ENCODE results near the gene SCGB3A2.

SCGB3A2 gene

DNA sequence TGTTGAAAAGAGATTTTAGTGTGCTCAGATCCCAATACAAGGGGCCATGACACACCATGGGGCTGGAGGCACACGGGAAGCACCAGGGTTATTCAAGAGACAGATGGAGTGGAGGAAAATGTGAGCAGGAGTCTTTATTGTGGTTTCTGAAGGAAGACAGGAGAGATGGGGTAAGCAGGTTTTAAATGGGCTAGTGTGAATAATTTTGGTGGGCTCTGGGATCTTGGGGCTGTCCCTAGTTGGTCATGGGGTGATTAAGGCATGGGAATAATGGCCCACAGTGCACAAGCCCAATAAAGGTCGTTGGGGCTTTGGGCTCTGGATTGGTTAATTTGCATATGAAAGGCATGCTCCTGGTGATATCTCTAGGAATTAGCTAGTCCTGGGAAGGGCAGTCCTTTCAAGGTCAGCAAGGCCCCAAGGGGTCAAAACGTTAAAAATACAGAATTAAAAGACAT lies 3.6 kb upstream of the SCGB3A2 start:
- Histone ChIP-seq H2BK5ac (ENCODE audit: low read length) (peak overlapping the region; percentile 85), H3K27ac (ENCODE audit: low read depth, low read length) (peak overlapping the region; percentile 41), H3K4me1 (ENCODE audit: control insufficient read depth, low read depth, low read length) (peaks cover 3% of the 10 kb centered on the region), H3K36me3 (ENCODE audit: control insufficient read depth, insufficient read depth, low read length) (no peaks in the 10 kb centered on the region), H3K79me2 (ENCODE audit: control insufficient read depth, insufficient read depth, low read length) (peaks cover 16% of the 10 kb centered on the region), H3K79me1 (ENCODE audit: low read length) (no peaks in the 10 kb centered on the region), H3K4ac (ENCODE audit: low read depth, low read length) (peak overlapping the region; percentile 62), H2BK15ac (replicated peaks; ENCODE audit: low read depth) (peak overlapping the region; percentile 87), H3K27me3 (ENCODE audit: insufficient read depth, low read length, poor library complexity) (no peaks in the 10 kb centered on the region), H3K23ac (ENCODE audit: low read length) (no peak overlapping the region), H4K8ac (ENCODE audit: low read depth, low read length) (no peak overlapping the region), H4K5ac (ENCODE audit: low read length) (no peak overlapping the region), H2AK5ac (ENCODE audit: low read length) (no peak overlapping the region), H3K56ac (ENCODE audit: low read length) (peak overlapping the region; percentile 1), H3K9ac (ENCODE audit: low read length) (peak overlapping the region; percentile 29), H3K18ac (ENCODE audit: low read length) (peak overlapping the region; percentile 94), H3K4me2 (ENCODE audit: low read length) (no peak overlapping the region), H2BK120ac (ENCODE audit: low read depth, low read length) (peak overlapping the region; percentile 100), H3K4me3 (ENCODE audit: low read length) (no peak overlapping the region)
- peak; percentile 86 for DNase-seq
- no CpG with 5 or more reads among the region's 3 CpGs for WGBS (ENCODE audit: extremely low coverage, insufficient coverage, low lambda C conversion rate)

DNA sequence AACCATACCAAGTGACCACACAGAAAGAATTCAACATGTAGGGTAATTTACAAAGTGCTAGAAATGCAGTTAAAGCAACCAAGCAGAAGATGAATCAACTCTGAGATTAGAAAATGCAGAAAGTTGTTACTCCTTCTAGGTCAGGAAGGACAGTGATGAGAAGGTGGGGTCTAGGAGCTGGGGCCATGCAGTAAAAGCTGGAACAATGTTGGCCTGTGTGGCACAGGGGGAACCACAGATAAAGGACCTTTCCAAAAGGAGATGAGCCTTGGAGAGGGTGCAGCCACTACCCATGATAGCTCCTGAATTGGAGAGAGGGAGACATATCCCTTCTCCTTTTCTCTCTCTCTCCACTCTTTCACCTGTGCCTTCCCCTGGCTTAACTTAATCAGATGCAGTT lies 2.4 kb upstream of the SCGB3A2 start:
- H2BK5ac ChIP-seq (ENCODE audit: low read length) = no peak overlapping the region
- H4K5ac ChIP-seq (ENCODE audit: low read length) = no peak overlapping the region
- no peaks in the 10 kb centered on the region for H3K27me3 ChIP-seq (ENCODE audit: insufficient read depth, low read length, poor library complexity)
- H3K27ac ChIP-seq (ENCODE audit: low read depth, low read length) = no peak overlapping the region
- no peak overlapping the region for H3K18ac ChIP-seq (ENCODE audit: low read length)
- no peak overlapping the region for H3K56ac ChIP-seq (ENCODE audit: low read length)
- H3K4me1 ChIP-seq (ENCODE audit: control insufficient read depth, low read depth, low read length) = peaks cover 3% of the 10 kb centered on the region
- no peaks in the 10 kb centered on the region for H3K36me3 ChIP-seq (ENCODE audit: control insufficient read depth, insufficient read depth, low read length)
- no peak overlapping the region for H3K4me2 ChIP-seq (ENCODE audit: low read length)
- H3K23ac ChIP-seq (ENCODE audit: low read length) = peak overlapping the region; percentile 0
- no peaks in the 10 kb centered on the region for H3K79me1 ChIP-seq (ENCODE audit: low read length)
- peaks cover 16% of the 10 kb centered on the region for H3K79me2 ChIP-seq (ENCODE audit: control insufficient read depth, insufficient read depth, low read length)
- no peak overlapping the region for H4K8ac ChIP-seq (ENCODE audit: low read depth, low read length)
- no peak for DNase-seq
- no peak overlapping the region for H2BK15ac ChIP-seq (replicated peaks; ENCODE audit: low read depth)
- no peak overlapping the region for H2AK5ac ChIP-seq (ENCODE audit: low read length)
- no peak overlapping the region for H3K4me3 ChIP-seq (ENCODE audit: low read length)
- no peak overlapping the region for H2BK120ac ChIP-seq (ENCODE audit: low read depth, low read length)
- H3K4ac ChIP-seq (ENCODE audit: low read depth, low read length) = no peak overlapping the region
- H3K9ac ChIP-seq (ENCODE audit: low read length) = no peak overlapping the region

DNA sequence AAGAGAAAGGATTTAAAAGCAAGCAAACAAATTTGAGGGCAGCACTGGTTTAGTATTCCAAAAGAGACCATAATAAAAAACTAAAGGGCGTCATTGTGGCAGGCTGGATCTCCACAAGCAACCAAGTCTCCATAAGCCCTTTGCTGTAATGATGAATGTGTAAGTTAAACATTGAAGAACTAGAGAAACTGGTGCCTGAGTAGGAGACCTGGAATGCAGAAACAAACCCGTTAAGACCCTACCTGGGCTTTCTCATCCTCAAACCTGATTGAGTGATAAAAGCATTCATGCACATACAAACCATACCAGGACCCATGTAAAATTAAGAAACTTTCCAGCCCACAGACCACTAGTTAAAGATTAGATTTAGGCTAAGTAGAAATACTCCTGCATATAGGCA lies 1.9 kb upstream of the SCGB3A2 start:
- no peak overlapping the region for H4K8ac ChIP-seq (ENCODE audit: low read depth, low read length)
- no peak overlapping the region for H3K4me3 ChIP-seq (ENCODE audit: low read length)
- no peak overlapping the region for H3K18ac ChIP-seq (ENCODE audit: low read length)
- DNase-seq = no peak
- no peak overlapping the region for H4K5ac ChIP-seq (ENCODE audit: low read length)
- H3K27ac ChIP-seq (ENCODE audit: low read depth, low read length) = no peak overlapping the region
- no peak overlapping the region for H3K4me2 ChIP-seq (ENCODE audit: low read length)
- no peak overlapping the region for H2BK15ac ChIP-seq (replicated peaks; ENCODE audit: low read depth)
- H3K79me1 ChIP-seq (ENCODE audit: low read length) = no peaks in the 10 kb centered on the region
- H3K56ac ChIP-seq (ENCODE audit: low read length) = no peak overlapping the region
- H3K23ac ChIP-seq (ENCODE audit: low read length) = no peak overlapping the region
- no peaks in the 10 kb centered on the region for H3K36me3 ChIP-seq (ENCODE audit: control insufficient read depth, insufficient read depth, low read length)
- no peak overlapping the region for H3K9ac ChIP-seq (ENCODE audit: low read length)
- H2BK5ac ChIP-seq (ENCODE audit: low read length) = no peak overlapping the region
- H3K79me2 ChIP-seq (ENCODE audit: control insufficient read depth, insufficient read depth, low read length) = peaks cover 15% of the 10 kb centered on the region
- H2AK5ac ChIP-seq (ENCODE audit: low read length) = no peak overlapping the region
- no peak overlapping the region for H3K4ac ChIP-seq (ENCODE audit: low read depth, low read length)
- WGBS (ENCODE audit: extremely low coverage, insufficient coverage, low lambda C conversion rate) = no CpG with 5 or more reads among the region's 2 CpGs
- H3K4me1 ChIP-seq (ENCODE audit: control insufficient read depth, low read depth, low read length) = peaks cover 3% of the 10 kb centered on the region
- H2BK120ac ChIP-seq (ENCODE audit: low read depth, low read length) = no peak overlapping the region
- H3K27me3 ChIP-seq (ENCODE audit: insufficient read depth, low read length, poor library complexity) = no peaks in the 10 kb centered on the region

DNA sequence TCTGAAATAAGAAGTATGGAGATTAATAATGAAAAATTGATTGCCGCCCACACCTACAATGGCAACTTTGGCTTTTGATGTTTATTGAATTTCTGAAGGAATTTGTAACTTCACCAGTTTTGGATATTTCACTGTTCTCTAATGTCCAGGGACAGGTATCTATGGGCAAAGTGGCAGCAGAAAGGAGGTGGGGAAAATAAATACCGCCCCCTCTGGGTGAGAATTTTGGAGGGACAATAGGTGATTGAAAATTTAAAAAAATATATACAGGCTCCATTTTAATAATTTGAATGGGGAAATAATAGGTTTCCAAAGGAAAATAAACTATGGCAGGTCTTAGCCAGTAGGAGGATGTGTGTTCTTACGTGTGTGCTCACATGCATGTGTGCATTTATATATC lies 1.3 kb downstream of the SCGB3A2 start:
- Histone ChIP-seq H3K18ac (ENCODE audit: low read length) (no peak overlapping the region), H3K4me2 (ENCODE audit: low read length) (no peak overlapping the region), H3K27me3 (ENCODE audit: insufficient read depth, low read length, poor library complexity) (no peaks in the 10 kb centered on the region), H2AK5ac (ENCODE audit: low read length) (no peak overlapping the region), H4K8ac (ENCODE audit: low read depth, low read length) (no peak overlapping the region), H2BK15ac (replicated peaks; ENCODE audit: low read depth) (no peak overlapping the region), H4K5ac (ENCODE audit: low read length) (no peak overlapping the region), H3K36me3 (ENCODE audit: control insufficient read depth, insufficient read depth, low read length) (no peaks in the 10 kb centered on the region), H2BK120ac (ENCODE audit: low read depth, low read length) (no peak overlapping the region), H3K4me3 (ENCODE audit: low read length) (no peak overlapping the region), H3K79me1 (ENCODE audit: low read length) (no peaks in the 10 kb centered on the region), H3K27ac (ENCODE audit: low read depth, low read length) (no peak overlapping the region), H3K56ac (ENCODE audit: low read length) (no peak overlapping the region), H2BK5ac (ENCODE audit: low read length) (no peak overlapping the region), H3K4ac (ENCODE audit: low read depth, low read length) (no peak overlapping the region), H3K9ac (ENCODE audit: low read length) (no peak overlapping the region), H3K23ac (ENCODE audit: low read length) (no peak overlapping the region), H3K79me2 (ENCODE audit: control insufficient read depth, insufficient read depth, low read length) (no peaks in the 10 kb centered on the region), H3K4me1 (ENCODE audit: control insufficient read depth, low read depth, low read length) (peaks cover 4% of the 10 kb centered on the region)
- WGBS (ENCODE audit: extremely low coverage, insufficient coverage, low lambda C conversion rate) = no CpG with 5 or more reads among the region's 3 CpGs
- no peak for DNase-seq

DNA sequence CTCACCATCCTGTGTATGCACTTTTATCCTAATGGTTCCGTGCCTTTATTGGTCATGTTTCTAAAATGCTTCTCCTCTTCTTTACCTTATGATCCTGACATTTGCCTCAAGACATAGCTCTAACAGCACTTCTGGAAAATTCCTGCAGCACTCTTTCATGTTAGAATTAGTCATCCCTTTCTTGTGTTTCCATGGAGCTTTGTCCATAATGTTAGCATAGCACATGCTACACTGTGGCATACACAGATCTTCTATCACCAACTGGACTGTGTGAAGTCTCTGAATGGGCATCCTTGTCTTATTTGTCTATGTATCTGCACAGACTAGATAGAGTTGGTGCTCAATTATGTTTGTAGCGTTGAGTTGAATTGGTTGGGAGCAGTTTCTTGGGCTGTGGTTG lies 2.0 kb downstream of the SCGB3A2 start:
- Histone ChIP-seq H3K56ac (ENCODE audit: low read length) (no peak overlapping the region), H3K4me2 (ENCODE audit: low read length) (no peak overlapping the region), H3K18ac (ENCODE audit: low read length) (no peak overlapping the region), H3K23ac (ENCODE audit: low read length) (no peak overlapping the region), H4K5ac (ENCODE audit: low read length) (no peak overlapping the region), H3K4me1 (ENCODE audit: control insufficient read depth, low read depth, low read length) (peaks cover 2% of the 10 kb centered on the region), H3K79me2 (ENCODE audit: control insufficient read depth, insufficient read depth, low read length) (no peaks in the 10 kb centered on the region), H3K4ac (ENCODE audit: low read depth, low read length) (no peak overlapping the region), H3K9ac (ENCODE audit: low read length) (no peak overlapping the region), H2BK5ac (ENCODE audit: low read length) (no peak overlapping the region), H3K27me3 (ENCODE audit: insufficient read depth, low read length, poor library complexity) (no peaks in the 10 kb centered on the region), H2AK5ac (ENCODE audit: low read length) (no peak overlapping the region), H4K8ac (ENCODE audit: low read depth, low read length) (no peak overlapping the region), H2BK15ac (replicated peaks; ENCODE audit: low read depth) (no peak overlapping the region), H3K79me1 (ENCODE audit: low read length) (no peaks in the 10 kb centered on the region), H3K36me3 (ENCODE audit: control insufficient read depth, insufficient read depth, low read length) (no peaks in the 10 kb centered on the region), H2BK120ac (ENCODE audit: low read depth, low read length) (no peak overlapping the region), H3K27ac (ENCODE audit: low read depth, low read length) (no peak overlapping the region), H3K4me3 (ENCODE audit: low read length) (no peak overlapping the region)
- WGBS (ENCODE audit: extremely low coverage, insufficient coverage, low lambda C conversion rate) = no CpG with 5 or more reads among the region's 2 CpGs
- no peak for DNase-seq

DNA sequence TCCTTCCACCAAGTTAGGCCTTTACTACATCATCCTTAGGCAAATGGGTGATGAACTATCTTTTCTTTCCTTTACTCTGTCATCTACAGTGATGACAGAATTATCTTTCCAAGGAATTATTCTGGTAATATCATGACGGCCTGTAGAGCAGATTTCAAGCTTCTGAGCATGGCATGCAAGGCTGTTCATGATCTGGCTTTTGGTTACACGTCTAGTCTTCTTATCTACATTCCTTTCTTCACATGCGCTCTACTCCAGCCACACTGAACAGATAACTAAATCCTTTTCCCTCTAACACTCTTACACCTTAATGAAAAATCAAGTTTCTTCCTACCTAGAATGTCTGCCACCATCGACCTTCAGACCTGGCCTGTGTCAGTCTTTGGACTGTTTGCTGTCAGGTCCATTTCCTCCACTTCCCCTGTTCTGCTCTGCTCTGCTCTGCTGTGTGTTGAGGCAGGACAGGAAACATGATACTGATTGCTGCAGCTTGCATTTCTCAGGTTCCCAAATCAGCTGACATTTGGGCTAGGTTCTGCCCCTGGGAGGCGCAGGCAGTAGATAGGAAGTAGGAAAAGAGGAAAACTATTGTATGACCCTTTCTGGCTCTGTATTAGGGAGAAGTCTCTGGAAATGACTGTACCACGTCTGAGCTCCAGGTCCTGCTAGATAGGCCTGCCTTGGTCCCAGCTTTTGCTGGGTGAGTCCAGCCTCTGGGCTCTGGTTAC lies 4.2 kb downstream of the SCGB3A2 start:
- H4K5ac ChIP-seq (ENCODE audit: low read length) = no peak overlapping the region
- H2BK15ac ChIP-seq (replicated peaks; ENCODE audit: low read depth) = peak overlapping the region; percentile 85
- H3K4me3 ChIP-seq (ENCODE audit: low read length) = no peak overlapping the region
- no peak overlapping the region for H3K27ac ChIP-seq (ENCODE audit: low read depth, low read length)
- no peak overlapping the region for H2AK5ac ChIP-seq (ENCODE audit: low read length)
- H3K4me1 ChIP-seq (ENCODE audit: control insufficient read depth, low read depth, low read length) = peaks cover 2% of the 10 kb centered on the region
- H2BK120ac ChIP-seq (ENCODE audit: low read depth, low read length) = no peak overlapping the region
- no peak overlapping the region for H3K9ac ChIP-seq (ENCODE audit: low read length)
- H3K4ac ChIP-seq (ENCODE audit: low read depth, low read length) = no peak overlapping the region
- no peaks in the 10 kb centered on the region for H3K79me1 ChIP-seq (ENCODE audit: low read length)
- no peaks in the 10 kb centered on the region for H3K79me2 ChIP-seq (ENCODE audit: control insufficient read depth, insufficient read depth, low read length)
- no peak overlapping the region for H2BK5ac ChIP-seq (ENCODE audit: low read length)
- H4K8ac ChIP-seq (ENCODE audit: low read depth, low read length) = no peak overlapping the region
- H3K18ac ChIP-seq (ENCODE audit: low read length) = peak overlapping the region; percentile 6
- no peak overlapping the region for H3K4me2 ChIP-seq (ENCODE audit: low read length)
- no CpG with 5 or more reads among the region's 6 CpGs for WGBS (ENCODE audit: extremely low coverage, insufficient coverage, low lambda C conversion rate)
- no peaks in the 10 kb centered on the region for H3K27me3 ChIP-seq (ENCODE audit: insufficient read depth, low read length, poor library complexity)
- H3K36me3 ChIP-seq (ENCODE audit: control insufficient read depth, insufficient read depth, low read length) = no peaks in the 10 kb centered on the region
- DNase-seq = peak; percentile 74
- no peak overlapping the region for H3K56ac ChIP-seq (ENCODE audit: low read length)
- no peak overlapping the region for H3K23ac ChIP-seq (ENCODE audit: low read length)
